ENCODE results near the gene TSPAN9.

The TSPAN9 gene

DNA sequence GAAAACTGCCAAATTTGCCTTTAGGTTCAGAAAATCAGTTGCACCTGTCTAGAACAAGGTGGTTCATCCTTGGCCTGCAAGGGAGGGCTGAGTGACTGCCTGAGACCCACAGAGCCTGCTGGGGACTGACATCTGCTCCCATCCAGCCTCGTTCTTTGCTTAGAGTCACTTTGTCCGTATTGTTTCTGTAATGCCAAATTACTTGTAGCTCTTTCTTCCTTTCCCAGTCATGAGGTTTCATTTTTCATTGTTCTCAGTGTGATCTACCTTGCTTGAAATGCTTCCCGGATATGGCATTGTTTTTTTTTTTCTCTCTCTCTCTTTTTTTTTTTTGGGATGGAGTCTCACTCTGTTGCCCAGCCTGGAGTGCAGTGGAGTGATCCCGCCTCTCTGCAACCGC is 21.3 kb downstream of the TSPAN9 start:
- no peak for DNase-seq

GRCh38 chr12:3099146-3099545 is 22.0 kb downstream of the TSPAN9 start:
- DNase-seq: no peak

- peak in 10 of 56 donors; percentile 7 to 43 (median 18) for DNase-seq
Measured at GRCh38 chr12:3101309-3102024, 24.3 kb downstream of the TSPAN9 start.

GRCh38 chr12:3102771-3103410 is 25.7 kb downstream of the TSPAN9 start:
- no peak for DNase-seq

GRCh38 chr12:3103806-3104205 is 26.6 kb downstream of the TSPAN9 start:
- no peak for DNase-seq

DNA sequence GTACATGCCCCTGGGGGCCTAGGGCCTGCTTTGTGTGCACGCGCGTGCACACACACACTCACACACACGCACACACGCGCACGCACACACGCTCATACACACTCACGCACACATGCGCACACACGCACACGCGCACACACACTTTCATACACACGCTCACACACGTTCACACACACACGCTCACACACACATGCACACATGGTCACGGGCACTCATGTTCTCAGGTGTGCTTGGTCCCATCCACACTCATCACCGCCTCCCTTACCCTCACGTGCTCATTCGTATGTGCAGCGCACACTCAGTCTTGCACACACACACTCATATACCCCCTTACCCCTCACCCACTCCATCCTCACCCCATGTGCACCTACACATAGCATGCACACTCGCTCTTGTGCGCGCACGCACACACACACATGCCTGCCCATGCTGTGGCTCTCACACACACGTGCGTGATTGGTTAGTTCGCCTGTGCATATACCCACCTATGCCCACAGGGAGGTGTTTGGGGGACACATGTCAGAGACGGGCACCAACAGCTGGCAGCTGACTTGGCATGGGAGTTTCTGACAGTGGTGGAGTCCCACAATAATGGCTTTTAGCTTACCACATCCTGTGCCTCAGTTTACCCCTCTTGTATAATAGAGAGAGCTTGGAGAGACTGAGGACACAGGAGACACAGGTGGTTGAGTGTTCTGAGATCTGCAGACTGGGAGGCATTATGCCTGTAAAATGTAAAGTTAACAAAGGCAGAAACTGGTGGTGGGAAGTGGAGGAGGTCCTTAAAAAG is 28.7 kb downstream of the TSPAN9 start:
- no peak for DNase-seq

DNA sequence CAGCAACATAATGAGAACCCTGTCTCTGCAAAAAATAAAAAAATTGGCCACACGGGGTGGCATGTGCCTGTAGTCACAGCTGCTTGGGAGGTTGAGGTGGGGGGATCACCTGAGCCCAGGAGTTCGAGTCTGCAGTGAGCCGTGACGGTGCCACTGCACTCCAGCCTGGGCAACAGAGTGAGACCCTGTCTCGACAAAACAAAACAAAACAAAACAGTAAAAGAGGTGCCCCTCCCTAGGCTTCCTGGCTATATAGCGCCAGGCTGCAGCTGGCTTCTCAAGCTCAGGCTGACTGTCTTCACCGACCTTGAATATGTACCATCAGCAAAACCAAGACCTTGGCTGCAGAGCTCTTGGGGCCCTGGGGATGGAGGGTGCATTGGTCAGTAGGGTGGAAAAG is 29.4 kb downstream of the TSPAN9 start:
- no peak for DNase-seq

GRCh38 chr12:3107071-3107583 is 29.9 kb downstream of the TSPAN9 start:
- DNase-seq: no peak

DNA sequence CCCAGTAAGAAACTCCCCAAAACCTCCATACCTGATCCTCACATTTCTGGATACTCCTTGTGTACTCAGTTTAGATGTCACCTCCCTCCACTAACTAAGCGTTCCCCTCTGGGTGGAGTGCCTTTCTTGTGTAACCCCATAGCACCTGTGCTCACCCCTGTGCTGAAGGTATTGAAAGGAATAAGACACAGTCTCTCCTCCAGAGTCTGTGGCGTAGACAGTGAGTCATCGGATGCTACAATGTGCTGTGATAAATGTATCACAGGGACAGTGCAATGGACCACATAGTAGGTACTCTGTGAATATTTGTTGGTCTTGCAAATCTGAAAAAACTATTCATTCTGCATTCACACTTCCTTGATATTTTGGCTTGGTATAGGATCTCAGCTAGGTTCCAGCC is 30.8 kb downstream of the TSPAN9 start:
- no peak for DNase-seq

- no peak for DNase-seq
Measured at GRCh38 chr12:3110578-3110977, 33.4 kb downstream of the TSPAN9 start.

- no peak for DNase-seq
Measured at GRCh38 chr12:3113671-3114325, 36.6 kb downstream of the TSPAN9 start.

GRCh38 chr12:3114671-3115070 is 37.5 kb downstream of the TSPAN9 start:
- no peak for DNase-seq

- no peak for DNase-seq
Measured at GRCh38 chr12:3115078-3115477, 37.9 kb downstream of the TSPAN9 start.

GRCh38 chr12:3116106-3116844 is 39.1 kb downstream of the TSPAN9 start:
- no peak for DNase-seq

GRCh38 chr12:3117144-3117581 is 40.0 kb downstream of the TSPAN9 start:
- no peak for DNase-seq

DNA sequence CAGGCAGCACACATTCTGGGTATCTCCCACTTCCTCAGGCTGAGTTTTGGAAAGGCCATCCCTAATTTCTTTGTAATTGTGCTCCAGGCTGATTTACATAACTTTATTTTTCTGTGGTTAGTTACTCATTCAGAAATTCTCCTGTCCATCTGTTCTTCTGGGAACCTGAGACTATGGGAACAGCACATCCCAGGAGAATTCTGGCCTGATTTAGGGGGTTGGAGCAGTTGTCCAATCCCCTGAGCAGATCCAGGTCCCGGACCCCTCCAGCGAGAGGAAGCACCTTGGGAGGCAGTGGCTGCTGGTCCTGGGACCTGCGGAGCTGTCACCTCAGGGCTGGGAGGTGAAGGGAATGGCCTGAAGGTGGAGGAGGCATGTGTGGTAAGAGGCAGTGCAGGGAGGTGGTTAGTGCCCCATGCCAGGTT is 40.4 kb downstream of the TSPAN9 start:
- no peak for DNase-seq

- DNase-seq: no peak
Measured at GRCh38 chr12:3119192-3119755, 42.1 kb downstream of the TSPAN9 start.

DNA sequence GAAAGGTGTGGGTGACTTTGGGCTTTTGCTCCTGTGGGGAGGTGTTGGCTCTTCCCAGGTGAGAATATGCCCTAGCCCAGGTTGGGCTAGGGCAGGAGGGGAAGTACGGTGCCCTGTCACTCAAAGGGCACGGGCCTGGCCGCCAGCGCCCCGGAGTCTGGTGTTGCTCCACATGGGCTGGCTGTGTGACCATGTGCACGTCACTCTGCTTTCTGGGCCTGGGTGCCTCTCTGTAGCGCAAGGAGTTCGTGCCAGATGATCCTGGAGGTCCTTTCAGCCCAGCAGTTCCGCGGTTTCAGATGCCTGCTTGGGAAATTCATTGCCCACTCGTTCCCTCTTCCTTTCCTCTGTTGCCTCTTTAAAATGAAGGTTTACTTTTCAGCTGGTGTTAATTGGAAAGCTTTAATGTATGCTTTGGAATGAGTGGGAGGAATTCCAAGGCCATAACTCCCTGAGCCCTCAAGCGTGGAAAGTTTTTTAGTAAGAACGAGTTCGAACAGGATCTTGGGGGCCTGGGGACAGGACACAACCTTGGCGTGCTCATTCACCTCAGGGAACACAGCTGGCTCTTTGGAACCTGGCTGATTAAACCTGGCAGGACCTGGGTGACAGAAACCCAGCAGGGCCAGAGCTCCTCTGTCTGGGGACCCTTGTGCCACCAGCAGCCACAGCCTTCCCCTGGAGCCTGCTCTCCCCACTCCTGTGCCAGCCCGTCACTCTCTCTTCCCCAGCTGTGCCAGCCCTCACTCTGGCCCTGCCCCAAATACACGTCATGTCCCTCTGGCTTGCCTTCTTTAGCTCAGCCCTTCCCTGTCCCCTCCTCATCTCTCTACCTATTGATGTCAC is 42.8 kb downstream of the TSPAN9 start:
- DNase-seq: peak in 6 of 56 donors; percentile 7 to 32 (median 12)

- no peak for DNase-seq
Measured at GRCh38 chr12:3120701-3121100, 43.5 kb downstream of the TSPAN9 start.
